C1 segment of cervical spinal cord (tissue), 14 donors: Measurements from ENCODE around the gene ELAVL2.

Experiments
- DNase-seq, 14 donors: peaks; one replicate each; lab custom pipeline; 2025; lab: John Stamatoyannopoulos, UW

ELAVL2 gene

GRCh38 chr9:23663125-23663524, 162.9 kb downstream of the ELAVL2 start:
- no peak for DNase-seq

- DNase-seq = no peak
Measured at GRCh38 chr9:23662320-23662719, 163.7 kb downstream of the ELAVL2 start.

GRCh38 chr9:23659346-23660006, 166.6 kb downstream of the ELAVL2 start:
- no peak for DNase-seq

GRCh38 chr9:23658376-23659258, 167.4 kb downstream of the ELAVL2 start:
- DNase-seq = no peak

GRCh38 chr9:23651051-23651450, 175.0 kb downstream of the ELAVL2 start:
- no peak for DNase-seq

- no peak for DNase-seq
Measured at GRCh38 chr9:23648651-23649050, 177.4 kb downstream of the ELAVL2 start.

- peak in 1 of 14 donors; percentile 28 for DNase-seq
Measured at GRCh38 chr9:23644896-23645295, 181.1 kb downstream of the ELAVL2 start.

GRCh38 chr9:23644326-23644725, 181.7 kb downstream of the ELAVL2 start:
- peak in 1 of 14 donors; percentile 48 for DNase-seq

- DNase-seq = no peak
Measured at GRCh38 chr9:23643656-23644258, 182.3 kb downstream of the ELAVL2 start.
